HEK293 (cell line): ENCODE results near the gene OCLN.

Experiments used
- CTCF ChIA-PET: fragments of 350-600 bp; formaldehyde crosslinking; extraction: SDS; loops from one replicate; lab custom pipeline; 2021; ENCODE audit warnings: antibody characterized with exemption; lab: Yijun Ruan, JAX
- POLR2A ChIA-PET: fragments of 300-600 bp; formaldehyde crosslinking; extraction: SDS; loops from one replicate; lab custom pipeline; 2020; ENCODE audit warnings: antibody characterized with exemption, inconsistent platforms; lab: Yijun Ruan, JAX
- H3K27ac ChIP-seq: fragments of 200-500 bp; sonication (Bioruptor generic); 2 replicates; pipeline ENCODE4 v1.5.1; 2014; ENCODE audit warnings: low read depth, low read length, control low read depth, inconsistent platforms; ENCODE audit errors: extremely low read depth
- H3K36me3 ChIP-seq, 2 experiments: fragments of 200-500 bp in 1 of 2; sonication (Bioruptor generic) in 1 of 2; 1 replicate in 1 of 2; 2 replicates in 1 of 2; pipeline ENCODE4 v1.5.1; 2014 to 2017; ENCODE audit warnings: inconsistent platforms in 2 of 2, low read length in 2 of 2; ENCODE audit not compliant: control insufficient read depth in 2 of 2, insufficient read depth in 1 of 2
- H3K4me1 ChIP-seq: fragments of 200-500 bp; sonication (Bioruptor generic); 2 replicates; pipeline ENCODE4 v1.5.1; 2014; ENCODE audit warnings: mild to moderate bottlenecking, low read length, inconsistent platforms; ENCODE audit not compliant: control insufficient read depth, insufficient read depth
- H3K4me3 ChIP-seq: 2 replicates; pipeline ENCODE4 v1.5.1; 2011; ENCODE audit warnings: low read depth, mild to moderate bottlenecking, control low read depth, low read length, moderate library complexity
- H3K9me3 ChIP-seq: fragments of 200-500 bp; sonication (Bioruptor generic); 2 replicates; pipeline ENCODE4 v1.5.1; 2014; ENCODE audit warnings: low read depth, low read length, inconsistent platforms; ENCODE audit not compliant: control insufficient read depth, insufficient read depth
- CTCF ChIP-seq: fragments of 450-650 bp; formaldehyde crosslinking; IDR thresholded peaks from 2 replicates; pipeline ENCODE4 v1.5.1; 2016; ENCODE audit warnings: missing biosample characterization, missing genetic modification characterization
- EGR2 ChIP-seq: fragments of 450-650 bp; formaldehyde crosslinking; IDR thresholded peaks from 2 replicates; pipeline ENCODE4 v1.5.1; 2016; ENCODE audit warnings: low read depth, missing biosample characterization, missing genetic modification characterization
- GLI2 ChIP-seq: fragments of 450-650 bp; formaldehyde crosslinking; IDR thresholded peaks from 2 replicates; pipeline ENCODE4; 2017; ENCODE audit warnings: missing biosample characterization, missing genetic modification characterization, low read depth, borderline replicate concordance
- HIC1 ChIP-seq: fragments of 450-650 bp; formaldehyde crosslinking; IDR thresholded peaks from 2 replicates; pipeline ENCODE4 v1.5.1; 2016; ENCODE audit warnings: missing biosample characterization, missing genetic modification characterization
- KLF17 ChIP-seq: fragments of 450-650 bp; formaldehyde crosslinking; IDR thresholded peaks from 2 replicates; pipeline ENCODE4 v1.5.1; 2016; ENCODE audit warnings: missing biosample characterization, missing genetic modification characterization
- MYNN ChIP-seq: fragments of 450-650 bp; formaldehyde crosslinking; IDR thresholded peaks from 2 replicates; pipeline ENCODE4 v1.5.1; 2016; ENCODE audit warnings: missing biosample characterization, missing genetic modification characterization, borderline replicate concordance
- MZF1 ChIP-seq: fragments of 450-650 bp; formaldehyde crosslinking; IDR thresholded peaks from 2 replicates; pipeline ENCODE4 v1.5.1; 2017; ENCODE audit warnings: missing biosample characterization, missing genetic modification characterization, borderline replicate concordance
- PRDM4 ChIP-seq: fragments of 450-650 bp; formaldehyde crosslinking; IDR thresholded peaks from 2 replicates; pipeline ENCODE4 v1.5.1; 2017; ENCODE audit warnings: missing biosample characterization, missing genetic modification characterization
- ZEB2 ChIP-seq: fragments of 450-650 bp; formaldehyde crosslinking; IDR thresholded peaks from 2 replicates; pipeline ENCODE4 v1.5.1; 2016; ENCODE audit warnings: missing biosample characterization, missing genetic modification characterization
- ZNF175 ChIP-seq: fragments of 450-650 bp; formaldehyde crosslinking; IDR thresholded peaks from 2 replicates; pipeline ENCODE4 v1.5.1; 2016; ENCODE audit warnings: missing biosample characterization, missing genetic modification characterization
- ZNF221 ChIP-seq: fragments of 450-650 bp; formaldehyde crosslinking; IDR thresholded peaks from 2 replicates; pipeline ENCODE4 v1.5.1; 2017; ENCODE audit warnings: missing biosample characterization, missing genetic modification characterization, borderline replicate concordance
- ZNF223 ChIP-seq: fragments of 450-650 bp; formaldehyde crosslinking; IDR thresholded peaks from 2 replicates; pipeline ENCODE4 v1.5.1; 2016; ENCODE audit warnings: missing biosample characterization, missing genetic modification characterization
- ZNF335 ChIP-seq: fragments of 450-650 bp; formaldehyde crosslinking; conservative IDR thresholded peaks from 2 replicates; pipeline ENCODE4 v1.5.1; 2016; ENCODE audit warnings: missing biosample characterization, missing genetic modification characterization
- ZNF391 ChIP-seq: fragments of 450-650 bp; formaldehyde crosslinking; IDR thresholded peaks from 2 replicates; pipeline ENCODE4 v1.5.1; 2016; ENCODE audit warnings: low read depth, missing biosample characterization, missing genetic modification characterization, borderline replicate concordance
- ZNF404 ChIP-seq: fragments of 450-650 bp; formaldehyde crosslinking; IDR thresholded peaks from 2 replicates; pipeline ENCODE4 v1.5.1; 2017; ENCODE audit warnings: missing biosample characterization, missing genetic modification characterization
- ZNF433 ChIP-seq: fragments of 450-650 bp; formaldehyde crosslinking; IDR thresholded peaks from 2 replicates; pipeline ENCODE4 v1.5.1; 2016; ENCODE audit warnings: missing biosample characterization, missing genetic modification characterization, low read depth
- ZNF48 ChIP-seq: fragments of 450-650 bp; formaldehyde crosslinking; IDR thresholded peaks from 2 replicates; pipeline ENCODE4 v1.5.1; 2016; ENCODE audit warnings: missing biosample characterization, missing genetic modification characterization
- ZNF513 ChIP-seq: fragments of 450-650 bp; IDR thresholded peaks from 2 replicates; pipeline ENCODE4 v1.5.1; 2018; ENCODE audit warnings: missing biosample characterization, missing genetic modification characterization
- ZNF530 ChIP-seq: fragments of 450-650 bp; formaldehyde crosslinking; IDR thresholded peaks from 2 replicates; pipeline ENCODE4 v1.5.1; 2016; ENCODE audit warnings: low read depth, missing biosample characterization, missing genetic modification characterization
- ZNF558 ChIP-seq: fragments of 450-650 bp; formaldehyde crosslinking; IDR thresholded peaks from 2 replicates; pipeline ENCODE4 v1.5.1; 2016; ENCODE audit warnings: missing biosample characterization, missing genetic modification characterization
- ZNF585B ChIP-seq: fragments of 450-650 bp; formaldehyde crosslinking; IDR thresholded peaks from 2 replicates; pipeline ENCODE4 v1.5.1; 2016; ENCODE audit warnings: missing biosample characterization, missing genetic modification characterization
- ZNF610 ChIP-seq: fragments of 450-650 bp; formaldehyde crosslinking; IDR thresholded peaks from 2 replicates; pipeline ENCODE4 v1.5.1; 2016; ENCODE audit warnings: missing biosample characterization, missing genetic modification characterization, borderline replicate concordance
- ZNF660 ChIP-seq: fragments of 450-650 bp; IDR thresholded peaks from 2 replicates; pipeline ENCODE4 v1.5.1; 2018; ENCODE audit warnings: missing biosample characterization, mild to moderate bottlenecking, missing genetic modification characterization
- ZNF664 ChIP-seq: fragments of 450-650 bp; formaldehyde crosslinking; IDR thresholded peaks from 2 replicates; pipeline ENCODE4 v1.5.1; 2016; ENCODE audit warnings: missing biosample characterization, missing genetic modification characterization
- ZNF670 ChIP-seq: fragments of 450-650 bp; formaldehyde crosslinking; IDR thresholded peaks from 2 replicates; pipeline ENCODE4 v1.5.1; 2016; ENCODE audit warnings: missing biosample characterization, missing genetic modification characterization, low read depth
- ZNF692 ChIP-seq: fragments of 450-650 bp; formaldehyde crosslinking; IDR thresholded peaks from 2 replicates; pipeline ENCODE4 v1.5.1; 2016; ENCODE audit warnings: missing biosample characterization, missing genetic modification characterization
- ZNF843 ChIP-seq: fragments of 450-650 bp; formaldehyde crosslinking; IDR thresholded peaks from 2 replicates; pipeline ENCODE4 v1.5.1; 2016; ENCODE audit warnings: missing biosample characterization, missing genetic modification characterization
- ZSCAN16 ChIP-seq: fragments of 450-650 bp; formaldehyde crosslinking; IDR thresholded peaks from 2 replicates; pipeline ENCODE4 v1.5.1; 2016; ENCODE audit warnings: missing biosample characterization, missing genetic modification characterization

Gene OCLN

GRCh38 chr5:69492391-69492922 is at the start of gene OCLN:
Gene OCLN (plus strand): TSS chr5:69492790. CDS start chr5:69504245, 11,455 bp downstream.
- Histone ChIP-seq H3K4me3 (peak within 1 kb of the TSS; percentile 87), H3K27ac (peak within 1 kb of the TSS; percentile 93), H3K4me1 (peaks cover 17% of the 10 kb centered on the region), H3K36me3 (no peaks in the 10 kb centered on the region), H3K9me3 (no peaks in the 10 kb centered on the region)
- POLR2A ChIA-PET = interaction anchor here (1.2 to 1.5 kb wide), 4 partner anchors 9 to 28 kb away, joined by 4 to 8 read pairs (median 6); no protein-coding TSS in a partner anchor
- CTCF ChIA-PET = no interaction called here
- peak; percentile 97 for TF ChIP-seq ZEB2
- 0 out of 2 replicates have a peak, but pooled peaks have one; percentile 55 for TF ChIP-seq ZNF692 (tag by site-specific recombination)
- TF ChIP-seq ZNF660 = no peak
- peak; percentile 97 for TF ChIP-seq HIC1
- peak; percentile 97 for TF ChIP-seq ZNF223
- no peak for TF ChIP-seq ZNF404 (tag by site-specific recombination)
- TF ChIP-seq ZNF664 = no peak
- no peak for TF ChIP-seq ZNF530 (tag by site-specific recombination)
- peak; percentile 13 for TF ChIP-seq KLF17
- TF ChIP-seq MZF1 (tag by site-specific recombination) = peak; percentile 70; the same call in 1 of the 2 replicates
- peak; percentile 96 for TF ChIP-seq EGR2 (tag by site-specific recombination)
- TF ChIP-seq GLI2 = no peak
- TF ChIP-seq ZNF585B (tag by site-specific recombination) = no peak
- no peak for TF ChIP-seq ZSCAN16 (tag by site-specific recombination)
- TF ChIP-seq ZNF610 (tag by site-specific recombination) = no peak
- TF ChIP-seq ZNF558 = no peak
- TF ChIP-seq PRDM4 = no peak
- TF ChIP-seq CTCF = peak; percentile 85; the same call in 1 of the 2 replicates
- TF ChIP-seq ZNF175 (tag by site-specific recombination) = no peak
- no peak for TF ChIP-seq ZNF221 (tag by site-specific recombination)
- TF ChIP-seq ZNF670 (tag by site-specific recombination) = no peak
- TF ChIP-seq ZNF391 = no peak; the same call in 1 of the 2 replicates
- peak; percentile 39; the same call in 1 of the 2 replicates for TF ChIP-seq ZNF843 (tag by site-specific recombination)
- TF ChIP-seq ZNF433 = no peak
- TF ChIP-seq ZNF48 (tag by site-specific recombination) = no peak
- no peak for TF ChIP-seq MYNN (tag by site-specific recombination)
- TF ChIP-seq ZNF513 (tag by site-specific recombination) = no peak
- TF ChIP-seq ZNF335 = peak; percentile 60
